Stimulated activated CD8-positive, alpha-beta memory T cell treated with anti-CD3 and anti-CD28 coated beads, Interleukin-4, amount 100 ng/mL, for 4 hours (primary cell): ENCODE measurements around the gene INO80C.

Experiments
- DNase-seq, 2 donors: peaks; one replicate each; pipeline ENCODE4 v3.0.0-alpha.2; 2020; ENCODE audit warnings: low read depth in 2 of 2, low spot score in 1 of 2

The INO80C gene

GRCh38 chr18:35432565-35433001 is 65.2 kb downstream of the INO80C start:
- no peak for DNase-seq

- DNase-seq, result no peak
Measured at GRCh38 chr18:35431374-35431741, 66.4 kb downstream of the INO80C start.

GRCh38 chr18:35430721-35431373 is 66.9 kb downstream of the INO80C start:
- no peak for DNase-seq

- DNase-seq, result no peak
Measured at GRCh38 chr18:35426786-35427185, 71.0 kb downstream of the INO80C start.

GRCh38 chr18:35424356-35424755 is 73.4 kb downstream of the INO80C start:
- DNase-seq, result no peak

GRCh38 chr18:35422237-35422636 is 75.5 kb downstream of the INO80C start:
- no peak for DNase-seq

GRCh38 chr18:35418610-35419009 is 79.2 kb downstream of the INO80C start:
- DNase-seq, result no peak
